ENCODE results near the gene GRM4. TPM values are rescaled to one million over a fixed set of nuclear protein-coding genes. Genes with fewer than 3 reads are reported as not detected.
A peak's percentile ranks its signal among the peaks of the same experiment; 100 is the strongest.

GRM4 gene
- total RNA-seq, 1 donor from 2014 or later, result not detected

DNA sequence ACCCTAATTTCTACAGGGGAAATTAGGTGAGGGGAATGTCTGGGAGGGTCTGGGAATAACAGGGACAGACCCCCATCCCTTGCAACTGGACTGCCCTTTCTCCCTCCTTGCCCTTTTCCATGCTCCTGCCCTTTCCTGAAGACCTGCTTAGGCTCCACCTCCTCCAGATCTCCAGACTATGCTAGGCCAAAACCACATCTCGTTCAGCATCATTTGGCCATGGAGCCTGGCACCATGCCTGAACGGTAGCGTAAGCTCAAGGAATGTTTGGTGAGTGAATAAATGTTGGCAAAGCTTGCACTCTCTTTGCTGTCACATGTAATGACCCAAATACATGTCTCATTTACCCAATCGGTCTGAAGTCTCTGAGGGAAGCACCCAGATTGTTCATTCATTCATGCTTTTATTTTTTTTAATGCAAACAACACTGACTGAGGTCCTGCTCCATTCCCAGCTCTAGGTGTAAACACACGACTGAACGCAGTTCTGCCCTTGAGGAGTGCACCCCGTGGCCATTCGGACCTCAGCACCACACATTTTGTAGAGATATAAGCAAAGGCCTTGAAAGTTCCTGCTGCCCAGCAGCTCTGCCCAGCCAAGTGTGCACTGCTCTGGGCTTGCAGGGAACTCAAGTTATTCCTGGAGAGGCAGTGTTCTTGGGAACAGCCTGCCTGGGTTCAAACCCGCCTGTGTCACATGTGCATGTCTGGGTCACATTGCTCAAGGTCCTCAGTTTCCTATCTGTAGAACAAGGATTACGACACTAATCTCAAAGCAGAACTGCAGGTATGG, 1.1 kb upstream of the GRM4 start:
- Histone ChIP-seq H3K4me3 (ENCODE audit: low read depth, low read length) (no peak overlapping the region), H3K36me3 (ENCODE audit: control insufficient read depth, insufficient read depth, low read length) (no peaks in the 10 kb centered on the region), H3K27me3 (ENCODE audit: control insufficient read depth, insufficient read depth, low read length) (peaks cover 26% of the 10 kb centered on the region)
- FAIRE-seq (no peak), DNase-seq (ENCODE audit: low read depth) (peak; percentile 59)
- TF ChIP-seq, protein P1, sequence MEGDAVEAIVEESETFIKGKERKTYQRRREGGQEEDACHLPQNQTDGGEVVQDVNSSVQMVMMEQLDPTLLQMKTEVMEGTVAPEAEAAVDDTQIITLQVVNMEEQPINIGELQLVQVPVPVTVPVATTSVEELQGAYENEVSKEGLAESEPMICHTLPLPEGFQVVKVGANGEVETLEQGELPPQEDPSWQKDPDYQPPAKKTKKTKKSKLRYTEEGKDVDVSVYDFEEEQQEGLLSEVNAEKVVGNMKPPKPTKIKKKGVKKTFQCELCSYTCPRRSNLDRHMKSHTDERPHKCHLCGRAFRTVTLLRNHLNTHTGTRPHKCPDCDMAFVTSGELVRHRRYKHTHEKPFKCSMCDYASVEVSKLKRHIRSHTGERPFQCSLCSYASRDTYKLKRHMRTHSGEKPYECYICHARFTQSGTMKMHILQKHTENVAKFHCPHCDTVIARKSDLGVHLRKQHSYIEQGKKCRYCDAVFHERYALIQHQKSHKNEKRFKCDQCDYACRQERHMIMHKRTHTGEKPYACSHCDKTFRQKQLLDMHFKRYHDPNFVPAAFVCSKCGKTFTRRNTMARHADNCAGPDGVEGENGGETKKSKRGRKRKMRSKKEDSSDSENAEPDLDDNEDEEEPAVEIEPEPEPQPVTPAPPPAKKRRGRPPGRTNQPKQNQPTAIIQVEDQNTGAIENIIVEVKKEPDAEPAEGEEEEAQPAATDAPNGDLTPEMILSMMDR (IDR thresholded peaks at IDR 0.05; ENCODE audit: insufficient read depth, low read length, severe bottlenecking), result no peak

DNA sequence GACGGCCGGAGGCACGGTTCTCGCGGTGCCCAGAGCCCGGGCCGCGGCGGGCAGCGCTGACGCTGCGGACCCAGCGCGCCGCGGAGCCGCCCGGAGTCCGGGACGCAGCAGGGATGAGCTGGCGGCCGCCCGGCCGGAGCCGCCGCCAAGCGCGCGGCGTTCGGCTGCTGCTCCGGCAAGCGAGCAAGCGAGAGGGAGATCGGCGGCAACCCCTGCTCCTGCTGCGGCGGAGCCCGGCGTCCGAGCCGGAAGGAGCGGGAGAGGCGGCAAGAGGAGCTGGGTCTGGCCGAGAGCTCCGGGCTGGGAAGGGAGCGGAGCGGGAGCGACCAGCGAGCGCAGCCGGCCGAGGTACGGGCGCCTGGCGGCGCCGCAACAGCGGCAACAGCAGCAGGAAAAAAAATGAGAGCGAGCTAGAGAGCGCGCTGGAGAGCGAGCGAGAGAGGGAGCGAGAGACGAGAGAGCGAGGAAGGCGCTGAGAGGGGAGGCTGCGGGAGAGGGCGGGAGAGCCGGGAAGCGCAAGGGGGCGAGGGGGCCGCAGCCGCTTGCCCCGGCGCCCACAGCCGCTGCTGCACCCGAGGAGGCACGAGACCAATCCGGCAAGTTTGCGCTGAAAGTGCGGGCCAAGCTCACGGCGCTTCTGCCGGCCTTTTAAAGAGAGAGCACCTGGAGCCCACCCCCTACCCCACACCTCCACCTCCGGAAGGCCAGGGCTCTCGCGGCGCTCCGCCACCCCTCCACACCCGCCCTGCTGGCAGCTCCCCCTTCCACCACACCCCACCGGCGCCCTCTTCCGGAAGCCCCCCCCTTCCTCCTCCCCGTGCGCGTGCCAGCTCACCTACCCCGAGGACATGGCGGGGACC, 496 bp downstream of the GRM4 start:
- DNase-seq (ENCODE audit: low read depth) (peak; percentile 22), FAIRE-seq (no peak)
- Histone ChIP-seq H3K36me3 (ENCODE audit: control insufficient read depth, insufficient read depth, low read length) (no peaks in the 10 kb centered on the region), H3K4me3 (ENCODE audit: low read depth, low read length) (peak overlapping the region; percentile 32), H3K27me3 (ENCODE audit: control insufficient read depth, insufficient read depth, low read length) (peaks cover 18% of the 10 kb centered on the region)
- TF ChIP-seq, protein P1 (IDR thresholded peaks at IDR 0.05; ENCODE audit: insufficient read depth, low read length, severe bottlenecking), result no peak

DNA sequence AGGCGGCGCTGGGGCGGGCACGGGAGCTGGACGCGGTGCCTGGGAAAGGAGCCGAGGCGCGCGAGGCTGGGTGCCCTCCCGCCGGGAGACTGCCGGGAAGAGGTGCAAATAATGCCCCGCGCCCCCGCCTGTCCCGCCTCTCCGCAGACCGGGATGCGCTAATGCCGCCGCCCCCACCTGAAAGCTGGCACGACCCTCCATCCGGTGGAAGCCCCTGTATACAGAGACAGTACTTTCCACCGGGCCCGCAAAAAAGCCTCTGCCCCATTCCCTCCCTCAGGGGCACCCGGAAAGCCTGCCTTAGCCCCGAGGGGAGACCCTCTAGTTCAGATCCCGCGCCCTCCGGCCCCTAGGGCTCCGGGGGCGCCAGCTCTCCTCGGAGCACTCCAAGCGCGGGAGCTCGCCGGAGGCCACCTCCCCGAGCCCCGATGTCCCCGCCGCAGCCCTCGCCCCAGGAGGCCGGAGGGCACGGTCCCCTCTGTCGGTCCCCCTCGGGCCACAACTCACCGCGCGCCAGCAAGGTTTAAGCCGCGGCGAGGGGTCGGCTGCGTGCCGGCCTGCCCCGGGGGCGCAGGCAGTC, 1.2 kb downstream of the GRM4 start:
- DNase-seq (ENCODE audit: low read depth), result no peak
- no peak for FAIRE-seq
- peak overlapping the region; percentile 13 for H3K4me3 ChIP-seq (ENCODE audit: low read depth, low read length)
- TF ChIP-seq, protein P1 (IDR thresholded peaks at IDR 0.05; ENCODE audit: insufficient read depth, low read length, severe bottlenecking), result no peak
- no peaks in the 10 kb centered on the region for H3K36me3 ChIP-seq (ENCODE audit: control insufficient read depth, insufficient read depth, low read length)
- H3K27me3 ChIP-seq (ENCODE audit: control insufficient read depth, insufficient read depth, low read length), result peaks cover 20% of the 10 kb centered on the region

DNA sequence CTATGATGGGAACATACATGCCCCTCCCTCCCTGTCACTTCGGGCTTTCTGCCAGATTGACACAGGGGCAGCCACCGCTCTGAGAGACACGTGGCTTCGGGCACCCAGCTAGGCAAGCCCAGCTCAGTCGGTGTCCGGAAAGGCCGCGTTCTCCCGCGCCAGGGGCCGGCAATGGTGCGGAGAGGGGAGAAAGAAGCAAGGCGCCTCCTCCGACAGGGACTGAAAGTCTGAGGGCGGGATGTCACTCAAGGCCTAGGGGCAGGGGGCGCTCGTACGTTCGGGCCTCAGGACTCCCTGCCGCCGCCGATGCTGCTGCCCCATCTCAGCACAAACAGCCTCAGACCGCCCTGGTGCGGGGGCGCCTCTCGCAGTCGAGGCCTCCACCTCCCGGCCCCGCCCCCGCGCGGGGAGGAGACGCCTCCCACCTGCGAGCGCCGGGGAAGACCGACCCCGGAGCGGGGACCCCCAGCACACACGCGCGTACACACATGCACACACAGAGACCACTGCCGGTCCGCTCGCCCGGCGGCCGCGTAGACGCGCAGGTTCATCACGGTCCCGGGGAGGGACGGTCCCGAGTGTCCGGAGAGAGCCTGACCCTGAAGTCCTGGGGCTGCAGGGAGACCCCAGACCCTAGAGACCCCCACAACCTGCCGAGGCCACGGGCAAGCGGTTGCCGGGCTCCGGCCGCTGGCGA, 1.9 kb downstream of the GRM4 start:
- FAIRE-seq (no peak), DNase-seq (ENCODE audit: low read depth) (no peak)
- Histone ChIP-seq H3K36me3 (ENCODE audit: control insufficient read depth, insufficient read depth, low read length) (no peaks in the 10 kb centered on the region), H3K27me3 (ENCODE audit: control insufficient read depth, insufficient read depth, low read length) (peaks cover 25% of the 10 kb centered on the region), H3K4me3 (ENCODE audit: low read depth, low read length) (peak overlapping the region; percentile 4)
- TF ChIP-seq, protein P1 (IDR thresholded peaks at IDR 0.05; ENCODE audit: insufficient read depth, low read length, severe bottlenecking), result peak; percentile 15

DNA sequence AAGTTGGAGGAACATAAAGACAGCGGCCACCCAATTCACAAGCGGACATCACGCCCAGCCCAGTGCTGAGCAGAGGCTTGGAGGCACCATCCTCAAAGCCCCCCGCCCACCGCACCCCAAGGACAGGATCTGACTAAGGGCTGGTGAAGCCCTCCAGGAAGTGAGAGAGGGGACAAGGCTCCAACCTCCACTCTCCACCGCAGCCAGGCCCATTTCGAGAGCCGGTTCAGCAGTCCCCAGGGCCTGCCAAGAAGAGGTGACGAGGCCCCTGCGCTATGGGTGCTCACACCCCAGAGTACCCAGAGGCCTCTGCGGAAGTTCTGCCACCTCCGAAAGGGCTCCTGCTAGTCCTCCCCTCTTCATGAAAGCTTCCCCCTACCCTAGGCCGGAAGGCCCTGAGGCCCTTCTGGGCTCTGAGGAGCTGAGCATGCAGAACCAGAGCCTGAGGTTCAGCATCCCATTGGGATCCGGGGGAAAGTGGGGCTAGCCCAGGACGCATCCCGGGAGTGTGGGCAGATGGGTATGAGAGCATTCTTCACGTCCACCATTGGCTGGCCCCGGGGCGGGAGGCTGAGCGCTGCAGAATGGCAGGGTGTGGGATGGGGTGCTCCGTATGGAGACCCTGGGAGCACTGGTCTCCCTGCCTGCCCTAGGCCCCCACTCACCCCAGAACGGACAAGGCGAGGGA, 2.5 kb downstream of the GRM4 start:
- Histone ChIP-seq H3K36me3 (ENCODE audit: control insufficient read depth, insufficient read depth, low read length) (no peaks in the 10 kb centered on the region), H3K4me3 (ENCODE audit: low read depth, low read length) (no peak overlapping the region), H3K27me3 (ENCODE audit: control insufficient read depth, insufficient read depth, low read length) (peaks cover 27% of the 10 kb centered on the region)
- DNase-seq (ENCODE audit: low read depth) (no peak), FAIRE-seq (no peak)
- TF ChIP-seq, protein P1 (IDR thresholded peaks at IDR 0.05; ENCODE audit: insufficient read depth, low read length, severe bottlenecking), result no peak
